ENCODE results near the gene MKNK2.

DNA sequence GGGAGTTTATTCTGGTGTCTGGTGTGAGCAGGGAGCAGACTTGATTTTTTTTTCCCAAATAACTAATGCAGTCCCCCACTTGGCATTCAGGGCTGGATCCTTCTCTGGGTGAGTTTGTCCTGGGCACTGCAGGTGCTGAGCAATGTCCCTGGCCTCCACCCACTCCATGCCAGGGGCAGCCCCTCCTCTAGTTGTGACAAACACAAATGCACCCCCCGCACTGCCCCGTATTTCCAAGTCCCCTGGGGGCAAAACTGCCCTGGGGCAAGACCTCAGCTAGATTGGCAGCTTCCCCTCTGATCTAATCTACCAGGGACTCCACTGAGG is 38.6 kb upstream of the MKNK2 start:
- no peak for TF ChIP-seq CTCF (IDR thresholded peaks at IDR 0.05 in 2 of 3, conservative IDR thresholded peaks at IDR 0.05 in 1 of 3; ENCODE audit: control insufficient read depth in 2 of 3, extremely low read depth in 1 of 3, insufficient read depth in 1 of 3, low read depth in 3 of 3, low read length in 3 of 3)
- no peak for TF ChIP-seq ZZZ3 (IDR thresholded peaks at IDR 0.05; ENCODE audit: control insufficient read depth, insufficient read length, low read depth)
- TF ChIP-seq ATF2 (IDR thresholded peaks at IDR 0.05; ENCODE audit: low read length), result no peak
- TF ChIP-seq EP300 (IDR thresholded peaks at IDR 0.05; ENCODE audit: borderline replicate concordance in 1 of 2, control insufficient read depth in 1 of 2, low read depth in 2 of 2, low read length in 2 of 2), result no peak
- no peak for TF ChIP-seq BCLAF1 (IDR thresholded peaks at IDR 0.05)
- TF ChIP-seq ATF7 (IDR thresholded peaks at IDR 0.05; ENCODE audit: low read depth), result no peak
- no peak for TF ChIP-seq RAD51 (IDR thresholded peaks at IDR 0.05)
- TF ChIP-seq ZNF274 (IDR thresholded peaks at IDR 0.05; ENCODE audit: insufficient read depth, insufficient read length), result no peak
- TF ChIP-seq, protein P1, sequence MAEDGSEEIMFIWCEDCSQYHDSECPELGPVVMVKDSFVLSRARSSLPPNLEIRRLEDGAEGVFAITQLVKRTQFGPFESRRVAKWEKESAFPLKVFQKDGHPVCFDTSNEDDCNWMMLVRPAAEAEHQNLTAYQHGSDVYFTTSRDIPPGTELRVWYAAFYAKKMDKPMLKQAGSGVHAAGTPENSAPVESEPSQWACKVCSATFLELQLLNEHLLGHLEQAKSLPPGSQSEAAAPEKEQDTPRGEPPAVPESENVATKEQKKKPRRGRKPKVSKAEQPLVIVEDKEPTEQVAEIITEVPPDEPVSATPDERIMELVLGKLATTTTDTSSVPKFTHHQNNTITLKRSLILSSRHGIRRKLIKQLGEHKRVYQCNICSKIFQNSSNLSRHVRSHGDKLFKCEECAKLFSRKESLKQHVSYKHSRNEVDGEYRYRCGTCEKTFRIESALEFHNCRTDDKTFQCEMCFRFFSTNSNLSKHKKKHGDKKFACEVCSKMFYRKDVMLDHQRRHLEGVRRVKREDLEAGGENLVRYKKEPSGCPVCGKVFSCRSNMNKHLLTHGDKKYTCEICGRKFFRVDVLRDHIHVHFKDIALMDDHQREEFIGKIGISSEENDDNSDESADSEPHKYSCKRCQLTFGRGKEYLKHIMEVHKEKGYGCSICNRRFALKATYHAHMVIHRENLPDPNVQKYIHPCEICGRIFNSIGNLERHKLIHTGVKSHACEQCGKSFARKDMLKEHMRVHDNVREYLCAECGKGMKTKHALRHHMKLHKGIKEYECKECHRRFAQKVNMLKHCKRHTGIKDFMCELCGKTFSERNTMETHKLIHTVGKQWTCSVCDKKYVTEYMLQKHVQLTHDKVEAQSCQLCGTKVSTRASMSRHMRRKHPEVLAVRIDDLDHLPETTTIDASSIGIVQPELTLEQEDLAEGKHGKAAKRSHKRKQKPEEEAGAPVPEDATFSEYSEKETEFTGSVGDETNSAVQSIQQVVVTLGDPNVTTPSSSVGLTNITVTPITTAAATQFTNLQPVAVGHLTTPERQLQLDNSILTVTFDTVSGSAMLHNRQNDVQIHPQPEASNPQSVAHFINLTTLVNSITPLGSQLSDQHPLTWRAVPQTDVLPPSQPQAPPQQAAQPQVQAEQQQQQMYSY (CRISPR knock-in tag; IDR thresholded peaks at IDR 0.05), result no peak; the same call in 1 of the 2 replicates
- TF ChIP-seq, protein P2, sequence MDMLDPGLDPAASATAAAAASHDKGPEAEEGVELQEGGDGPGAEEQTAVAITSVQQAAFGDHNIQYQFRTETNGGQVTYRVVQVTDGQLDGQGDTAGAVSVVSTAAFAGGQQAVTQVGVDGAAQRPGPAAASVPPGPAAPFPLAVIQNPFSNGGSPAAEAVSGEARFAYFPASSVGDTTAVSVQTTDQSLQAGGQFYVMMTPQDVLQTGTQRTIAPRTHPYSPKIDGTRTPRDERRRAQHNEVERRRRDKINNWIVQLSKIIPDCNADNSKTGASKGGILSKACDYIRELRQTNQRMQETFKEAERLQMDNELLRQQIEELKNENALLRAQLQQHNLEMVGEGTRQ (IDR thresholded peaks at IDR 0.05; ENCODE audit: borderline replicate concordance, low read depth, low read length), result no peak
- no peak for TF ChIP-seq YY1 (IDR thresholded peaks at IDR 0.05; ENCODE audit: low read depth, low read length)
- TF ChIP-seq CBFB (IDR thresholded peaks at IDR 0.05; ENCODE audit: low read depth), result no peak
